ENCODE measurements around the gene TIMM44. TPM values are rescaled to one million over a fixed set of nuclear protein-coding genes. Genes with fewer than 3 reads are reported as not detected.
A peak's percentile ranks its signal among the peaks of the same experiment; 100 is the strongest.

Gene TIMM44
- total RNA-seq, 1 donor from 2014 or later = 97.6 TPM

GRCh38 chr19:7907122-7907521 is 36.3 kb downstream of the TIMM44 start:
- peaks cover 25% of the 10 kb centered on the region for H3K4me1 Mint-ChIP-seq
- DNase-seq (ENCODE audit: low read depth, low spot score) = no peak
- peaks cover 2% of the 10 kb centered on the region for H3K36me3 Mint-ChIP-seq (ENCODE audit: low read depth)

GRCh38 chr19:7905859-7906258 is 37.6 kb downstream of the TIMM44 start:
- Mint-ChIP-seq H3K4me1 (peaks cover 25% of the 10 kb centered on the region), H3K36me3 (ENCODE audit: low read depth) (peaks cover 2% of the 10 kb centered on the region), H3K27me3 (ENCODE audit: low read depth) (peaks cover 6% of the 10 kb centered on the region), H3K4me3 (peak overlapping the region; percentile 93), H3K27ac (ENCODE audit: unreplicated experiment) (no peak overlapping the region), H3K9me3 (no peaks in the 10 kb centered on the region)
- no peak for DNase-seq (ENCODE audit: low read depth, low spot score)
- TF ChIP-seq CTCF (conservative IDR thresholded peaks at IDR 0.05) = no peak

More at GRCh38 chr19:7907122-7907521, 36.3 kb downstream of the TIMM44 start:
- Mint-ChIP-seq H3K4me3 (no peak overlapping the region), H3K9me3 (no peaks in the 10 kb centered on the region), H3K27ac (ENCODE audit: unreplicated experiment) (no peak overlapping the region), H3K27me3 (ENCODE audit: low read depth) (peaks cover 12% of the 10 kb centered on the region)
- TF ChIP-seq CTCF (conservative IDR thresholded peaks at IDR 0.05) = no peak

GRCh38 chr19:7905268-7905667 is 38.2 kb downstream of the TIMM44 start:
- H3K36me3 Mint-ChIP-seq (ENCODE audit: low read depth) = peaks cover 2% of the 10 kb centered on the region
- H3K4me3 Mint-ChIP-seq = peak overlapping the region; percentile 93
- no peak for DNase-seq (ENCODE audit: low read depth, low spot score)
- H3K4me1 Mint-ChIP-seq = peaks cover 25% of the 10 kb centered on the region
- TF ChIP-seq CTCF (conservative IDR thresholded peaks at IDR 0.05) = no peak
- peaks cover 6% of the 10 kb centered on the region for H3K27me3 Mint-ChIP-seq (ENCODE audit: low read depth)
- H3K9me3 Mint-ChIP-seq = no peaks in the 10 kb centered on the region
- H3K27ac Mint-ChIP-seq (ENCODE audit: unreplicated experiment) = no peak overlapping the region

- no peaks in the 10 kb centered on the region for H3K9me3 Mint-ChIP-seq
- H3K4me3 Mint-ChIP-seq = peak overlapping the region; percentile 93
- H3K36me3 Mint-ChIP-seq (ENCODE audit: low read depth) = peaks cover 2% of the 10 kb centered on the region
- peaks cover 6% of the 10 kb centered on the region for H3K27me3 Mint-ChIP-seq (ENCODE audit: low read depth)
- H3K27ac Mint-ChIP-seq (ENCODE audit: unreplicated experiment) = peak overlapping the region; percentile 78
- DNase-seq (ENCODE audit: low read depth, low spot score) = no peak
- no peak for TF ChIP-seq CTCF (conservative IDR thresholded peaks at IDR 0.05)
- H3K4me1 Mint-ChIP-seq = peaks cover 25% of the 10 kb centered on the region
These were observed 39.1 kb downstream of the TIMM44 start for GRCh38 chr19:7904074-7905020.

GRCh38 chr19:7903244-7904073 is 40.0 kb downstream of the TIMM44 start, which contains the start of gene MAP2K7:
MAP2K7 (plus strand) TSS chr19:7903877; CDS start chr19:7903945, 68 bp downstream.
- H3K9me3 Mint-ChIP-seq = no peaks in the 10 kb centered on the region
- H3K27ac Mint-ChIP-seq (ENCODE audit: unreplicated experiment) = peak within 1 kb of the TSS; percentile 86
- H3K4me3 Mint-ChIP-seq = peak within 1 kb of the TSS; percentile 95
- peak; percentile 100 for DNase-seq (ENCODE audit: low read depth, low spot score)
- peaks cover 6% of the 10 kb centered on the region for H3K27me3 Mint-ChIP-seq (ENCODE audit: low read depth)
- peaks cover 25% of the 10 kb centered on the region for H3K4me1 Mint-ChIP-seq
- H3K36me3 Mint-ChIP-seq (ENCODE audit: low read depth) = peaks cover 2% of the 10 kb centered on the region
- peak; percentile 61 for TF ChIP-seq CTCF (conservative IDR thresholded peaks at IDR 0.05)

Data from neural crest cell (in vitro differentiated cells).